HEK293 (cell line): ENCODE results near the gene ZNF48.
A peak's percentile ranks its signal among the peaks of the same experiment; 100 is the strongest.

Experiments
- AEBP2 ChIP-seq: fragments of 450-650 bp; formaldehyde crosslinking; IDR thresholded peaks from 2 replicates; pipeline ENCODE4 v1.5.1; 2016; ENCODE audit warnings: missing biosample characterization, missing genetic modification characterization, borderline replicate concordance
- BCL11B ChIP-seq: fragments of 450-650 bp; formaldehyde crosslinking; IDR thresholded peaks from 2 replicates; pipeline ENCODE4 v1.5.1; 2016; ENCODE audit warnings: low read depth, missing biosample characterization, missing genetic modification characterization
- BCL6B ChIP-seq: fragments of 450-650 bp; formaldehyde crosslinking; IDR thresholded peaks from 2 replicates; pipeline ENCODE4 v1.5.1; 2017; ENCODE audit warnings: missing biosample characterization, missing genetic modification characterization
- EGR2 ChIP-seq: fragments of 450-650 bp; formaldehyde crosslinking; IDR thresholded peaks from 2 replicates; pipeline ENCODE4 v1.5.1; 2016; ENCODE audit warnings: low read depth, missing biosample characterization, missing genetic modification characterization
- FEZF1 ChIP-seq: fragments of 450-650 bp; formaldehyde crosslinking; IDR thresholded peaks from 2 replicates; pipeline ENCODE4 v1.5.1; 2016; ENCODE audit warnings: missing biosample characterization, missing genetic modification characterization
- GLIS2 ChIP-seq: fragments of 450-650 bp; formaldehyde crosslinking; IDR thresholded peaks from 2 replicates; pipeline ENCODE4 v1.5.1; 2016; ENCODE audit warnings: missing biosample characterization, missing genetic modification characterization
- HOXC10 ChIP-seq: sonication (generic); formaldehyde crosslinking; IDR thresholded peaks from 2 replicates; pipeline ENCODE4 v1.8.1; 2023; ENCODE audit warnings: mild to moderate bottlenecking, missing genetic modification reagents
- KLF8 ChIP-seq: fragments of 450-650 bp; formaldehyde crosslinking; IDR thresholded peaks from 2 replicates; pipeline ENCODE4 v1.5.1; 2016; ENCODE audit warnings: missing biosample characterization, missing genetic modification characterization
- PATZ1 ChIP-seq: fragments of 450-650 bp; formaldehyde crosslinking; IDR thresholded peaks from 2 replicates; pipeline ENCODE4 v1.5.1; 2016; ENCODE audit warnings: missing biosample characterization, missing genetic modification characterization
- SP7 ChIP-seq: fragments of 450-650 bp; formaldehyde crosslinking; IDR thresholded peaks from 2 replicates; pipeline ENCODE4 v1.5.1; 2016; ENCODE audit warnings: missing biosample characterization, missing genetic modification characterization
- ZBTB48 ChIP-seq: fragments of 450-650 bp; formaldehyde crosslinking; IDR thresholded peaks from 2 replicates; pipeline ENCODE4 v1.5.1; 2016; ENCODE audit warnings: missing biosample characterization, missing genetic modification characterization
- ZBTB6 ChIP-seq: fragments of 450-650 bp; formaldehyde crosslinking; IDR thresholded peaks from 2 replicates; pipeline ENCODE4 v1.5.1; 2017; ENCODE audit warnings: missing biosample characterization, missing genetic modification characterization
- ZBTB8A ChIP-seq: fragments of 450-650 bp; formaldehyde crosslinking; IDR thresholded peaks from 2 replicates; pipeline ENCODE4 v1.5.1; 2016; ENCODE audit warnings: missing biosample characterization, missing genetic modification characterization
- ZNF132 ChIP-seq: fragments of 450-650 bp; formaldehyde crosslinking; IDR thresholded peaks from 2 replicates; pipeline ENCODE4 v1.5.1; 2017; ENCODE audit warnings: missing biosample characterization, missing genetic modification characterization, borderline replicate concordance
- ZNF140 ChIP-seq: fragments of 450-650 bp; formaldehyde crosslinking; IDR thresholded peaks from 2 replicates; pipeline ENCODE4 v1.5.1; 2016; ENCODE audit warnings: missing biosample characterization, missing genetic modification characterization
- ZNF157 ChIP-seq: fragments of 450-650 bp; formaldehyde crosslinking; IDR thresholded peaks from 2 replicates; pipeline ENCODE4 v1.5.1; 2016; ENCODE audit warnings: missing biosample characterization, missing genetic modification characterization
- ZNF19 ChIP-seq: fragments of 450-650 bp; formaldehyde crosslinking; IDR thresholded peaks from 2 replicates; pipeline ENCODE4; 2016; ENCODE audit warnings: missing biosample characterization, missing genetic modification characterization, low read depth
- ZNF202 ChIP-seq: fragments of 450-650 bp; formaldehyde crosslinking; IDR thresholded peaks from 2 replicates; pipeline ENCODE4 v1.5.1; 2016; ENCODE audit warnings: missing biosample characterization, missing genetic modification characterization, borderline replicate concordance
- ZNF23 ChIP-seq: fragments of 450-650 bp; formaldehyde crosslinking; IDR thresholded peaks from 2 replicates; pipeline ENCODE4 v1.5.1; 2016; ENCODE audit warnings: missing biosample characterization, missing genetic modification characterization, borderline replicate concordance
- ZNF302 ChIP-seq: fragments of 450-650 bp; formaldehyde crosslinking; IDR thresholded peaks from 2 replicates; pipeline ENCODE4 v1.5.1; 2016; ENCODE audit warnings: missing biosample characterization, missing genetic modification characterization, low read depth
- ZNF335 ChIP-seq: fragments of 450-650 bp; formaldehyde crosslinking; conservative IDR thresholded peaks from 2 replicates; pipeline ENCODE4 v1.5.1; 2016; ENCODE audit warnings: missing biosample characterization, missing genetic modification characterization
- ZNF398 ChIP-seq: fragments of 450-650 bp; formaldehyde crosslinking; IDR thresholded peaks from 2 replicates; pipeline ENCODE4 v1.5.1; 2017; ENCODE audit warnings: missing biosample characterization, missing genetic modification characterization
- ZNF488 ChIP-seq: fragments of 450-650 bp; formaldehyde crosslinking; IDR thresholded peaks from 2 replicates; pipeline ENCODE4 v1.5.1; 2016; ENCODE audit warnings: missing biosample characterization, missing genetic modification characterization
- ZNF513 ChIP-seq: fragments of 450-650 bp; IDR thresholded peaks from 2 replicates; pipeline ENCODE4 v1.5.1; 2018; ENCODE audit warnings: missing biosample characterization, missing genetic modification characterization
- ZNF530 ChIP-seq: fragments of 450-650 bp; formaldehyde crosslinking; IDR thresholded peaks from 2 replicates; pipeline ENCODE4 v1.5.1; 2016; ENCODE audit warnings: low read depth, missing biosample characterization, missing genetic modification characterization
- ZNF548 ChIP-seq: fragments of 450-650 bp; formaldehyde crosslinking; IDR thresholded peaks from 2 replicates; pipeline ENCODE4 v1.5.1; 2016; ENCODE audit warnings: missing biosample characterization, missing genetic modification characterization
- ZNF629 ChIP-seq: fragments of 450-650 bp; formaldehyde crosslinking; IDR thresholded peaks from 2 replicates; pipeline ENCODE4 v1.5.1; 2017; ENCODE audit warnings: missing biosample characterization, missing genetic modification characterization
- ZNF701 ChIP-seq: fragments of 450-650 bp; formaldehyde crosslinking; IDR thresholded peaks from 2 replicates; pipeline ENCODE4 v1.5.1; 2016; ENCODE audit warnings: missing biosample characterization, missing genetic modification characterization
- ZNF704 ChIP-seq: fragments of 450-650 bp; formaldehyde crosslinking; IDR thresholded peaks from 2 replicates; pipeline ENCODE4 v1.5.1; 2016; ENCODE audit warnings: missing biosample characterization, missing genetic modification characterization

Gene ZNF48

GRCh38 chr16:30371248-30371816, 23.9 kb upstream of the ZNF48 start (continued):
- TF ChIP-seq PATZ1 (peak; percentile 77), ZNF548 (tag by site-specific recombination) (no peak), EGR2 (no peak), ZNF488 (no peak), BCL11B (no peak), ZNF398 (peak; percentile 39; the same call in 1 of the 2 replicates), ZNF23 (tag by site-specific recombination) (no peak), FEZF1 (tag by site-specific recombination) (no peak), ZNF302 (no peak), ZNF19 (tag by site-specific recombination) (no peak), ZBTB8A (tag by site-specific recombination) (peak; percentile 30; the same call in 1 of the 2 replicates), ZBTB48 (peak; percentile 95), ZNF629 (tag by site-specific recombination) (0 out of 2 replicates have a peak, but pooled peaks have one; percentile 29), ZBTB6 (no peak; the same call in 1 of the 2 replicates), AEBP2 (tag by site-specific recombination) (no peak), ZNF704 (tag by site-specific recombination) (no peak), HOXC10 (CRISPR knock-in tag) (no peak), GLIS2 (tag by site-specific recombination) (no peak; the same call in 1 of the 2 replicates), ZNF701 (tag by site-specific recombination) (no peak), ZNF513 (tag by site-specific recombination) (no peak), SP7 (peak; percentile 65; the same call in 1 of the 2 replicates), ZNF132 (no peak), ZNF530 (tag by site-specific recombination) (no peak), ZNF335 (peak; percentile 57), ZNF157 (tag by site-specific recombination) (no peak), KLF8 (tag by site-specific recombination) (no peak), ZNF140 (tag by site-specific recombination) (no peak), ZNF202 (tag by site-specific recombination) (no peak), BCL6B (tag by site-specific recombination) (no peak)
